ENCODE results near the gene GPR35.
A peak's percentile ranks its signal among the peaks of the same experiment; 100 is the strongest.
"Not testable (repeated sequence)": the region's sequence is repeated elsewhere in the genome, so short reads cannot be mapped to it uniquely, and the experiment has no call there.

GPR35 gene

GRCh38 chr2:240603081-240603835 is 22.0 kb upstream of the GPR35 start:
- no peak for DNase-seq (ENCODE audit: low spot score)

- no peak for DNase-seq (ENCODE audit: low spot score)
These were observed 21.4 kb upstream of the GPR35 start for GRCh38 chr2:240603846-240604245.

- DNase-seq (ENCODE audit: low spot score) = no peak
These were observed 20.9 kb upstream of the GPR35 start for GRCh38 chr2:240604291-240604938.

GRCh38 chr2:240604939-240605716 is 20.2 kb upstream of the GPR35 start:
- no peak for DNase-seq (ENCODE audit: low spot score)

GRCh38 chr2:240605867-240606743 is 19.2 kb upstream of the GPR35 start:
- no peak for DNase-seq (ENCODE audit: low spot score)

GRCh38 chr2:240611601-240612210 is 13.6 kb upstream of the GPR35 start:
- peak; percentile 30 for DNase-seq (ENCODE audit: low spot score)

GRCh38 chr2:240613781-240614180 is 11.5 kb upstream of the GPR35 start:
- no peak for DNase-seq (ENCODE audit: low spot score)

- DNase-seq (ENCODE audit: low spot score) = no peak
These were observed 10.9 kb upstream of the GPR35 start for GRCh38 chr2:240614391-240614790.

GRCh38 chr2:240615396-240615795 is 9.9 kb upstream of the GPR35 start:
- no peak for DNase-seq (ENCODE audit: low spot score)

- DNase-seq (ENCODE audit: low spot score) = no peak
These were observed 9.3 kb upstream of the GPR35 start for GRCh38 chr2:240615820-240616547.

GRCh38 chr2:240616860-240617666 is 8.2 kb upstream of the GPR35 start:
- not testable (repeated sequence) for DNase-seq (ENCODE audit: low spot score)

- DNase-seq (ENCODE audit: low spot score) = no peak
These were observed 6.5 kb upstream of the GPR35 start for GRCh38 chr2:240618776-240619175.

- no peak for DNase-seq (ENCODE audit: low spot score)
These were observed 5.7 kb upstream of the GPR35 start for GRCh38 chr2:240619506-240620148.

GRCh38 chr2:240620149-240620731 is 5.0 kb upstream of the GPR35 start:
- DNase-seq (ENCODE audit: low spot score) = no peak

GRCh38 chr2:240620859-240621258 is 4.4 kb upstream of the GPR35 start:
- DNase-seq (ENCODE audit: low spot score) = no peak

- no peak for DNase-seq (ENCODE audit: low spot score)
These were observed 3.2 kb upstream of the GPR35 start for GRCh38 chr2:240622060-240622411.

GRCh38 chr2:240622531-240623235 is 2.6 kb upstream of the GPR35 start:
- DNase-seq (ENCODE audit: low spot score) = no peak

- no peak for DNase-seq (ENCODE audit: low spot score)
These were observed 1.7 kb upstream of the GPR35 start for GRCh38 chr2:240623531-240624010.

Measured in activated CD4-positive, alpha-beta T cell treated with anti-CD3 and anti-CD28 coated beads, Interleukin-2, Interleukin-4, amounts not matched to agents 100 ng/mL and 50 ng/mL, durations not matched to agents 16 hours and 8 hours (primary cell).